ENCODE results near the gene MCUB.

The MCUB gene

DNA sequence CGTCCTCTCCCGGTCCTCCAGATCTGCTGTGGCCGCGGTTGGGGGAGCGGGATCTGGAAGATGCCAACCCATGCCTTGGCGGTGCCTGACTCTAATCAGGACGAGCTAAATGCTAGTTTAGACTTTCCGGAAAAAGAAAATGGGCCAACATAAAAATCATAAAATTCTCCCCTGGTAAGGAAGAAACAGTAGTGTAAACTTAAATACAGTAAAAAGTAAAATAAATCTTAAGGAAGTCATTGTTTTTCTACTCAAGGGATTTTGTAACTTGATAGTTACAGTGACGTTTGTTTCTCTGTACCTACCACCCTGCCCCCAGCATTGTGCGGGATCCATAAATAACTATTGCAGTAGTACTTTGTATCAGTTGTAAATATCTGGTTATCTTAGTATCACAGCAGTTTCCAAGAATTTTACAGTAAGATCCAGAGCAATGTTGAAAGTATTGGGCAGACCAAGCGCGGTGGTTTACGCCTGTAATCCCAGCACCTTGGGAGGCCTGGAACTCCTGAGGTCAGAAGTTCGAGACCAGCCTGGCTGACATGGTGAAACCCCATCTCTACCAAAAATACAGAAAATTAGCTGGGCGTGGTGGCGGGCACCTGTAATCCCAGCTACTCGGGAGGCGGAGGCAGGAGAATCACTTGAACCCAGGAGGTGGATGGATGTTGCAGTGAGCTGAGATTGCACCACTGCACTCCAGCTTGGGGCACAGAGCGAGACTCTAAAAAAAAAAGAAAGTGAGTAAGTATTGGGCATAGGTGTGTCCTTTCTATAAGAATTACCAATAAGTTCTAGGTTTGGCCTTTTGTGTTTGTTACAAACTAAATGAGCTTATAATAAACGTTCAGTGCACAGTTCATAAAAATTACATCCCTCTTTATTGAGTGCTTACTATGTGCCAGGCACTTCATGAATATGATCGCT lies 170.8 kb downstream of the MCUB start:
- DNase-seq = no peak

DNA sequence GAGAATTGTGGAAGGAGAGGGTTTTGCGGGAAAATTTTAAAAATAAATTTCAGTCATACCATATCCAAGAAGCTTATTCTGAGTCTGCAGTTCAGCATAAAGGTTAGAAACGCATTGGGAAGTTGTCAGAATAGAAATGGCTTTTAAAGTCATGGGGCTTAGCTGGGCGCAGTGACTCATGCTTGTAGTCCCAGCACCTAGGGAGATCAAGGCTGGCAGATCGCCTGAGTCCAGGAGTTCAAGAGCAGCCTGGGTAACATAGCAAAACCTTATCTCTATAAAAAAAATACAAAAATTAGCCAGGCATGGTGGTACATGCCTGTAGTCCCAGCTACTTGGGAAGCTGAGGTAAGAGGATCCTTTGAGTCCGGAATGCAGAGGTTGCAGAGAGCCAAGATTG lies 173.7 kb downstream of the MCUB start:
- no peak for DNase-seq

DNA sequence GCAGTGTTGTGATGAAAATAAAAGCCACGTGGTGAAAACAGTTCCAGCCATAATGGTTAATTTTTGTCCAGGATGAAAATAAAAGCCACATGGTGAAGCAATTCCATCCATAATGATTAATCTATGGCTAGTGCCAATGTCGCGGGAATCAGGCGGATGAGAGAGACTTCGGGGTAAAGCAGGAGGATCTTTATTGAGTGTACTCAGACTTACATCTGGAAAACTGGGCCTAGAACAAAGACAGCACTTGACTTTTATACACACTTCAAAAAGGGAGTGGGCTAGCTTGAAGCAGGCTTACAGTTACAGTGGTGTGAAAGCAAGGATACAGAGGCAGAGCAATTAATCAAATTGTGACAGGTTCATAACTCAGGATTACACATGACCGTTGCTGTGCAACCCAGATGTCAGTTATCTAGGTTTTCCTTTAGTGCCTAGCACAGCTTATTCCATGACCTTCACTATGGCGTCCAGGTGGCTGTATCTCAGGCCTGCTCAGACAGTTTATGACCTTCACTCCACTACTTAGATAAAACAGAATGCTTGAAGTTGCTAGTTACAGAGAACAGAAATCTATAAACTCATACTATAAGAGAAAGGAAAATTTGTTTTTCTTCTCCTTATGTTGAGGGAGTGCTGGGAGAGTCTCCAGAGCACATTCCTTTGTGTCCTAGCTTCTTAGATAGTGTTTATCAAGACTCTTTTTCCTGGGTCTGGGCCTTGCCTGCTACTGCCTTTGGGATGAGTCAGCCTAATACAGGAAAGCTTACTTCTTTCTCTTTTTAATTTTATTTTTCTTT lies 175.7 kb downstream of the MCUB start:
- DNase-seq = no peak
